ENCODE data around the gene PET100.

Gene PET100, protein sequence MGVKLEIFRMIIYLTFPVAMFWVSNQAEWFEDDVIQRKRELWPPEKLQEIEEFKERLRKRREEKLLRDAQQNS

DNA sequence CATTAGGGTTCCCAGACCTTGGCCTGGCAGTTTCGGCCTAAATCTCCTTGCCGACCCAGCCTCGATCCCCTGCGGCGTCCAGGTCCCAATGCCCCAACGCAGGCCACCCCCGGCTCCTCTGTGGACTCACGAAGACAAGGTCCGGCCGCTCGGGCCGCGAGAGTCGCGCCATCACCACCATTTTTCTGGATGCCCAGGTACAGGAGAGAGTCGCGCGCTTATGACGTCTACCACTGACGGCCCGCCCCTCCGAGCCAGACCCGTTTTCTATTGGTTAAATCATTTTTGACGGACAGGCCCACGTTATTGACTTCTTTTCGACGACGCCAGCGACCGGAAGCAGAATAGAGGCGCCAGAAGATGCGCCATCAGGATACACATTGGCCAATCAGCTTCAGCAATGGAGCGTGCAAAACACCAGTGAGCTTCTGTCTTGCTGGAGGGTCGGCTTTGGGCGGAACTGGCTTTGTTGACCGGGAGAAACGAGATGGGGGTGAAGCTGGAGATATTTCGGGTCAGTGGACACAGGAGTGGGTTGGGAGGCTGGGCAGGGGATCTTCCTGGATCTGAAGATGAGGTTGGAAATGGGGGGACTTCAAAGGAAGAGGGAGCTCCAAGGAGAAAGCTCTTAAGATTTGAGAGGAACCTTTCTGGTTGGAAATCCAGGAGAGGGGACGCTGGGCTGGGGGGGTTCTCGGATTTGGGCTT is at the start of gene PET100, which contains the start of gene XAB2:
PET100 (plus strand) TSS at position 447 of the 708 bp plus-strand sequence; CDS start at position 488, 41 bp downstream.
XAB2 (minus strand) TSS at position 199 of the 708 bp plus-strand sequence; CDS start at position 181, 18 bp downstream.
- DNase-seq (ENCODE audit: low read depth in 2 of 2): peak; percentile 82 to 86

DNA sequence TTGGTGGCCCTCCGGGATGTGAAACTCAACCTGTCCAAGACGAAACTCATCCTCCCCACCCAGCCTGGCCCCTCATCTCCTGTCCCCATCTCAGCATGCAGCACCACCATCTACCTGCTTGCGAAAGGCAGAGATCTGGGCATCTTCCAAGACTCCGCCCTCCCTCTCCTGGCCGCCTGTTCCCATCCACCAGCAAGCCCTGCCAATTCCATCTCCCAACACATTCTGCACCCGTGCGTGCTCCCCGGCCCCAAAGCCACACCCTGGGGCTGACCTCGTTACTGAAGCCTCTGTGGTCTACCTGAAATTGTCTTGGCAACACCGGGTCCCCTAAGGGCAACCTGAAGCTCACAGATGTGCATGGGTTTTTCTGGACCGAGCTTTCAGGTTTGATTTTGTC is 47.1 kb upstream of the PET100 start:
- no peak for DNase-seq (ENCODE audit: low read depth in 2 of 2)

DNA sequence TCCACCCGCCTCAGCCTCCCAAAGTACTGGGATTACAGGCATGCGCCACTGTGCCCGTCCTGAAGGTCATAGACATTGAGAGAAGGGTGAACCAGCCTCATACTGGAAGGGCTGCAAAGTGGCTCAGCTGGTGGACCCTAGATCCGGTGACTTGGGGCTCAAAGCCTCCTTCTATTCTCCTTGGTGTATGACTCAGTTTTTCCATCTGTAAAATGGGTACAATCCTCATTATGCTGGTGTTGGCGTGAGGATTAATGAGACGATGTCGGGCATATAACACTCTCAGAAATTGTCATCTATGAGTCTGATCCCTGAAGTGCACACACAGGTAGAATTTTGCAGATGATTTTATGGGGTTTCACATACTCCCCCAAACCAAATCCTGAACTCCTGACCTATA is 39.8 kb upstream of the PET100 start:
- no peak for DNase-seq (ENCODE audit: low read depth in 2 of 2)

DNA sequence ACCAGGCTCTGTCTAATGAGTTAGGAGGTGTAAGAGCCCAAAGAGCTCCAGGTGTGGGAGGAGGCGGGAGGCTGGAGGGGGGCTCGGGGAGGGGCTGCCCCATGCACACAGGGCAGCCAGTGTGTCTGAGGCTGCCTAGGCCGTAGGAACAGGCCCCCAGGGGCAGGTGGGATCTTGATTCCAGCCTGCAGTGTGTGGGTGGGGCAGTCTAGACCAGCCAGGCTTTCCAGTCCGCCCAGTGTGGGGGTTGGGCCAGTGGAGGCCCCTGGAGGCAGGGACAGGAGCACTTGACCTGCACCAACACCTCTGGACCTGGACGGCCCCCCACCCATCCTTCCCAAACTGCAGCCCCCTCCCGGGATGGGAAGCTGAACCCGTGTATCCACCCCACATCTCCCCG is 39.3 kb upstream of the PET100 start:
- no peak for DNase-seq (ENCODE audit: low read depth in 2 of 2)

DNA sequence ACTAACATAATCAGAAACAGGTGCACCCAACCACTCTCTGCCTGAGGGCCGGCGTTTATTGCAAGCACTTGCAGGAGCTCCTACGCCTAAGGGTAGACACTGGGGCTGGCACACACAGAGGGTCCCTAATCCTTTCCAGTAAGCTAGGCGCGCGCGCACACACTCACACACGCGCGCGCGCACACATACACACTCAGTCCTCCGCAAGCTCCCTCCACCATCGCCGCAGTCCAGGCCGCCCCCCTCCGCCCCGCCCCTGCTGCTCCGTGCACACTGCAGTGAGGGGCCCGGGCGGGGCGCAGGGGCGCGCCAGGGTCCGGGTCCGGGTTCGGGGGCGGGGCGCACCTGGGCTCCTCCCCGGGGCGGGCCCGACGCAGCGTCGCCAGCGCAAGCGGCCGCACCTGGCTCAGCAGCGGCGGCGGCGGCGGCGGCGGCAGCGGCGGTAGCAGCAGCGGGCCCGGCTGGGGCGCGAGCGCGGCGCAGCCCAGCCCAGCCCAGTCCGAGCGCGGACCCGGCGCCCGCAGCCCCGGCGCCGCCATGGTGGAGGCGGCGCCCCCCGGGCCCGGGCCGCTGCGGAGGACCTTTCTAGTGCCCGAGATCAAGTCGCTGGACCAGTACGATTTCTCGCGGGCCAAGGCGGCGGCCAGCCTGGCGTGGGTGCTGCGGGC is 34.0 kb upstream of the PET100 start, which contains the start of gene CAMSAP3:
CAMSAP3 (plus strand) TSS at position 398 of the 668 bp plus-strand sequence; CDS start at position 538, 140 bp downstream.
- peak in 1 of 2 donors; percentile 8 for DNase-seq (ENCODE audit: low read depth in 2 of 2)

DNA sequence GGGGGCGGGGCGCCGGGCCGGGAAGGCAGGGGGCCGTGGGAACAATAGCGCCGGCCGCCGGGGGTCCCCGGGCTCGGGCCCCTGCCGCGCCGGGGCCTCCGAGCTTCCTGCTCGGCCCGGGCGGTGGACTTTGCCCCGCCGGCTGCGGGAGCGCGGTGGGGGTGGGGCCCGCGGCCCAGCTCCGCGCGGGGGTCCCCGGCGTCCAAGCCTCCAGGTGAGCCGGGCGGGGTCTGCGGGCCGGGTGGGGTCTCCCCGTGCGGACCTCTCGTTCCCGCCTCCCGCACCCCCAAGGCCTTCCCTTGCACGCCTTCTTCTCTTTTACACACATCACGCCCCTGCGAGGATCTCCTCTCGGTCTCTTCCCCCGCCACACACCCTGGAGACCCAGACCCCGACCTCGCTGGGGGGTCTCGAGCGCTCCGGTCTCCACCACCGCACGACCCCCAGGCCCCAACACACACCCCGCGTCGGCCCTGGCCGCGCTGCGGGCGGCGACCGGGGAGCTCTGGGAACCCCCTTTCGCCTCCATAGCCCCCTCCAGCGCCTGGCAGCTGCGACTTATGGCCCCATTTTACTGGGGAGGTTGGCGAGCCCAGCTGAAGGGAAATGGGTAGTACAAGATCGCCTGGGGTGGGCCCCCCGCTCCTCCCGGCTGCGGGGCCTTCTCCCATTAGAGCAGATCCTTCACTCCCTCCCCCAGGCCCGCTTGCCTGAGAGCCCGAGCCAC is 33.2 kb upstream of the PET100 start:
- no peak for DNase-seq (ENCODE audit: low read depth in 2 of 2)

DNA sequence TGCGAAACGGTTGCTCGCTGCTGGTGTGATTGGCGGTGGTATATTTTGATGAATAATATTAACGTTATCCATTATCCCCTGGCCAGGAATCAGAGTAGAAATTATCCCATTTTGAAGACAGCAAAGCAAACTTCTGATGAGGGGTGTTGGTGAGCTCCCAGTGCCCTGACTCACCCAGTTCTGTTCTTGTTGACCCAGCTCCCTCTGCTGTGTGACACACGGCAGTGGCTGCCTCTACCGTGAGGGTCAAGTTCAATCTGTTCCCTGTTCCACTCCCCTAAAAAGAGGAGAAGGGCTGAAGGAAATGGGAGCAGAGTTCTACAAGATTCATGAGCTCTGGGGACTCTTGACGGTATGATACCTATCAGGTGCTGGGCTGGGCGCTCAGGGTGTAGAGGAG is 31.9 kb upstream of the PET100 start:
- no peak for DNase-seq (ENCODE audit: low read depth in 2 of 2)

DNA sequence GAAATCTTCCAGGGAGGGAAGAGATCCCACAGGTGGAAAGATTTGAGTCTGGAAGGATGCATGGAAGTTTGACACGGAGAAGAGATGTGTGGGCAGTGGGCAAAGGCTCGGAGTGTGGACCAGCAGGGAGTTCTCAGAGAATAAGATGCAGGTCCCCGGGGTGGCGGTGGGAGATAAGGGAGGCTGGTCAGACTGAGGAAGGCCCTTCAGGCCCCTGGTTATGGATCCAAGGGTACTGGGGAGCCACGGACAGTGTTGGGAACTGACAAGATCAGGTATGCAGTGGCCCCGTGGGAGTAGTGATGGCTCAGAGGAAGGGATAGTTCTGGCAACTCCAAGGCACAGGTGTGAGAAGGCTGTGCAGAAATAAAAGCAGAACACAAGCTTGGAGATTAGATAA is 31.4 kb upstream of the PET100 start:
- no peak for DNase-seq (ENCODE audit: low read depth in 2 of 2)

DNA sequence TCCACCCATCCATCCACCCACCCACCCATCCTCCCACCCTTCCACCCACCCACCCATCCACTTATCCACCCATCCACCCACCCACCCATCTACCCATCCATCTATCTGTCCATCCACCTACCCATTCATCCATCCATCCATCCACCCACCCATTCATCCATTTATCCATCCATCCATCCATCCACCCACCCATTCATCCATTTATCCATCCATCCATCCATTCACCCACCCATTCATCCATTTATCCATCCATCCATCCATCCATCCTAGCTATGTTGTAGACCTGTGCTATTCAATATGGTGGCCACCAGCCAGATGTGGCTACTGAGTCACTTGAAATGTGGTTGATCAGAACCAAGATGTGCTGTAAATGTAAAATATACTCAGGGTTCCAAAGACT is 28.9 kb upstream of the PET100 start:
- no peak for DNase-seq (ENCODE audit: low read depth in 2 of 2)

DNA sequence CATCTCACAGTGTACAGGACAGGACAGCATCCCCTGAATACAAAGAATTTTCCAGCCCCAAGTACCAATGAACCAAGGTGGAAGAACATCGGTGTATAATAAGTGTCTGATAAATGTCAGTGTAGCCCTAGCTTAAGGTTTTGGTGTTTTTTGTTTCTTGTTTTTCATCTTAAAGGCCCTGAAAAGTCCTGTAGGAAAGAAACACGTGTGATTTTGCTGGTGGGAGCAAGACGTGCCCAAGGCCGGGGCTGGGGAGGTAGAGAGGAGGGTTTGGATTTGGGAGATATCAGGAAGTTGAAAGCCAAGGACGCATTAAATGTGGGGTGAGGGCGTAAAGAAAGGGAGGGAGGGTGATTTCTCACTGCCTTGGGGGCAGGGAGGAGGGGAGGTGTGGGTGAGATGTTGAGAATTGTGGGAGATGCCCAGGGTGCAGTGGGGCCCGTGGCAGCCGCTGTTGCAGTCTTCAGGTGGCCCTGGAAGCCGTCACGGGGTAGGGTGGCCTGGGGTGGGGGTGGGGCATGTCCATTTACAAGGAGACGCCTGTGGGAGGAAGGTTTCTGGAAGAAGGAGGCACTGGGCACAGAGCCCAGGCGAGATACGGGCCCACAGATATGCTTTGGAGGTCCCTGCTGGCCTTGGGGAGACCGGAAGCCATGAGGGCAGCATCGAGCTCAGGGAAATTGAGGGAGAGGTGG is 27.2 kb upstream of the PET100 start:
- no peak for DNase-seq (ENCODE audit: low read depth in 2 of 2)

DNA sequence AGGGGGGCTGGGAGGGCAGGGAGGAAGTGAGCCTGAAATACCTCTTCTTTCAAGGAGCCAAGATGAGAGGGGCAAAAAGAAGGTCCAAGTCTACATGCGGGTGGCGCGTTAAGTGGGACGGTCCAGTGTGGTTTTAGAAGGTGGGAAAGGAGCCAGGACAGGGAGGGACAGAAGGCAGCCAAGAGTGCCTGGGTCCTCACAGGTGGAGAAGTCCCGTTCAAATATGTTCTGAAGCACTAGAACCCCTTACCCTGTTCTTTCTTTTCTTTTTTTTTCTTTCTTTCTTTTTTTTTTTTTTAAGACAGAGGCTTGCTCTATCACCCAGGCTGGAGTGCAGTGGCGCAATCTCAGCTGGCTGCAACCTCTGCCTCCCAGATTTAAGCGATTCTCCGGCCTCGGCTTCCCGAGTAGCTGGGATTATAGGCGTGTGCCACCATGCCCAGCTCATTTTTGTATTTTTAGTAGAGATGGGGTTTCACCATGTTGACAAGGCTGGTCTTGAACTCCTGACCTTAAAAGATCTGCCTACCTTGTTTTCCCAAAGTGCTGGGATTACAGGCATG is 26.6 kb upstream of the PET100 start:
- DNase-seq (ENCODE audit: low read depth in 2 of 2): no peak

DNA sequence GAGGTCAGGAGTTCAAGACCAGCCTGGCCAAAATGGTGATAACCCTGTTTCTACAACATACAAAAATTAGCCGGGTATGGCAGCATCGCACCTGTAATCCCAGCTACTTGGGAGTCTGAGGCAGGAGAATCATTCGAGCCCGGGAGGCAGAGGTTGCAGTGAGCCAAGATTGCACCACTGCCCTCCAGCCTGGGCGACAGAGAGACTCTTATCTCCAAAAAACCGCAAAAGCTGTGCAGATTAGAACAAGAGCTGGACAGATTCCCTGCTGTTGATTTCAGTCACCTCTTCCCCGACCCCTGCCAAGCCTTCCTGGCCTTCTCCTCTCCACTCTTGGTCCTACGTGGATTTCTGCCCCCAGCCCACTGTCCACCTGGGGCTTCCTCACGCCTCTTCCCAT is 25.7 kb upstream of the PET100 start:
- no peak for DNase-seq (ENCODE audit: low read depth in 2 of 2)

DNA sequence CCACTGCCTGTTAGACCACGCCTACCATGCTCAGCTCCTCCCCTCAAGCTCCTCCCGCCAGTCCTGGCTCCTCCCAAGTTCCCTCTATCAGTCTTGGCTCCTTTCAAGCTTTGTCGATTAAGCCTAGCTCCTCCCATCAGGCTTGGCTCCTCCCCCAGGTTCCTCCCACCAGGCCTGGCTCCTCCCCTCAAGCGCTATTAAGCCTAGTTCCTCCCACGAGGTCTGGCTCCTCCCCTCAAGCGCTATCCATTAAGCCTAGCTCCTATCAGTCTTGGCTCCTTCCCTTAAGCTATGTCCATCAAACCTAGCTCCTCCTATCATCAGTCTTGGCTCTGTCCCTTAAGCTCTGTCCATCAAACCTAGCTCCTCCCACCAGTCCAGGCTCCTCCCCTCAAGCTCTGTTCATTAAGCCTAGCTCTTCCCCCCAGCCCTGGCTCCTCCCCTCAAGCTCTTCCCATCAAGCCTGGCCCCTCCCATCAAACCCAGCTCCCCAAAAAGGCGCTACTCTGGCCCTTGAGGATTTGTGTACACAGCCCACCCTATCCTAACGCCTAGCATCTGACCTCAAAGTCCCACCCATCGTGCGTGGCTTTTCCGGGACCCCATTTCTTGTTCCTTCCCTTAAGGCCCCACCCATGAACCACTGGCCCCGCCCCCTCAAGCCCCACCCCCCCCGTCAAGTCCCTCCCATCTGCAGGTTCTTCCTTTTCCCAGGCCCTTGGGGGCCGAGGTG is 23.9 kb upstream of the PET100 start:
- no peak for DNase-seq (ENCODE audit: low read depth in 2 of 2)

DNA sequence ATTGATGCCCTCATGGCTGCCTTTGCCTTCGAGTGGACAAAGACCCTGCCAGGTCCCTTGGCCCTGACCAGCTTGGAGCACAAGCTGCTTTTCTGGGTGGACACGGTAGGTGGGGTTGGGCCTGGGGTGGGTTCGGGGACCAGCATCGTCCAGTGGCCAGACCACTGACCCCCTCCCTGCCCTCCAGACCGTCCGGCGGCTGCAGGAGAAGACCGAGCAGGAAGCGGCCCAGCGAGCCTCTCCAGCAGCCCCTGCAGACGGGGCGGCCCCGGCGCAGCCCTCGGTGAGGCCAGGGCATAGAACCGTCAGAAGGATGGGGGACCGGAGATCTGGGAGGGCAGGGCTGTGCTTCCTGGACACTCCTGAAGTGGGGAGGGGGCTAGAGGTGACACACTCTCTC is 23.3 kb upstream of the PET100 start:
- DNase-seq (ENCODE audit: low read depth in 2 of 2): no peak

DNA sequence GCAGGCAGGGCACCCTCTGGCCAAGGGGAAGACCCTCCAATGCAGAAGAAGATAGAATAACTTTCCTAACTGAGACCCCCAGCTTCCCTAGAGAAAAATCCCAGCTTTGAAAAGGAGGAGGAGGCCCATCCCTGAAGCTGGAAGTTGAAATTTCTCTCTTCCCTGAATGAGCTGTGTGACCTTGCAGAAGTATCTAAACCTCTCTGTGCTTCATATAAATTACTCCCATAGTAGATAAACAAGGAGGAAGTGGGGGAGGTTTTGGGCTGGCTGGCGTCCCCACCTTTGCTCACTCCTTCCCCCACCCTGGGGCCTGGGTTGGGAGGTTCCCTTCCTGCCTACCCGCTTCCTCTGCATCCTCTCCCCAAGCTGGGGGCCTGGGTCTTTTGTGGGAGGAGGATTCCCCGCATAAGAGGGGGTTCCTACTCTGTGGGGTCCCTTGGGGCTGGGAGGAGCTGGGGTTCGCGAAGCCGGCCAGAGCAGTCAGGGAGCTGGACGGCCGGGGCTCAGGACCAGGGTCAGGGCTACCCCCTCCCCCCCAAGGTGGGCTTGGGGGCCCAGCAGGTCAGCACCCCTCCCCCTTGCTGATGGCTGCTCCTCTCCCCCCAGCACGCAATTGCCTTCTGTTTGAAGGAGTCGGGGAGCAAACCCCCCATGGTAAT is 22.2 kb upstream of the PET100 start:
- no peak for DNase-seq (ENCODE audit: low read depth in 2 of 2)

DNA sequence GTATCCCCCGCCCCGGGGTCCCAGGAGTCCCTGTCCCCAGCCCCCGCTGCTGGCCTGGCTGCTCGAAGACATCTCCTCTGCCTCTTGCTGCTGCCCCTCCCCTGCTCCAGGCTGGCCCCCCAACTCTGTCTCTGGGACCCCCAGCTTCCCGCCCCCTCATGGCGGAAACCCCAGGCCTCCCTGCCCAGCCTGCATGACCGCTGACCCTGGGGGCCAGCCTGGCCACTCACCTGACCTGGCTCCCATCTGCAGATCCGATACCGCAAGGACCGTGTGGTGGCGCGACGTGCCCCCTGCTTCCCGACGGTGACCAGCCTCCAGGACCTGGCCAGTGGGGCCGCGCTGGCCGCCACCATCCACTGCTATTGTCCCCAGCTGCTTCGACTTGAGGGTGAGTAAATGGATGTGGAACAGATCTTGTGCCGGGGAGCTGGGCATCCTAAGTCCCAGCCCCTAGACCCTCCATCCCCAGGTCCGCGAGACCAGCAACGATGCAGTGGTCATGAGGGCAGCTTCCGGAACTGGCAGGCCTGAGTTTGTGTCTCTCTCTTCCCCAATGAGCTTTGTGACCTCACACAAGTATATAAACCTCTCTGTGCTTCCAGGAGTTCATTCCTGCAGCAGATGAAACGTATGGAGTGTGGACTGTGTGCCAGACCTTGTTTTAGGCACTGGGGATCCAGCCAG is 21.6 kb upstream of the PET100 start:
- no peak for DNase-seq (ENCODE audit: low read depth in 2 of 2)

DNA sequence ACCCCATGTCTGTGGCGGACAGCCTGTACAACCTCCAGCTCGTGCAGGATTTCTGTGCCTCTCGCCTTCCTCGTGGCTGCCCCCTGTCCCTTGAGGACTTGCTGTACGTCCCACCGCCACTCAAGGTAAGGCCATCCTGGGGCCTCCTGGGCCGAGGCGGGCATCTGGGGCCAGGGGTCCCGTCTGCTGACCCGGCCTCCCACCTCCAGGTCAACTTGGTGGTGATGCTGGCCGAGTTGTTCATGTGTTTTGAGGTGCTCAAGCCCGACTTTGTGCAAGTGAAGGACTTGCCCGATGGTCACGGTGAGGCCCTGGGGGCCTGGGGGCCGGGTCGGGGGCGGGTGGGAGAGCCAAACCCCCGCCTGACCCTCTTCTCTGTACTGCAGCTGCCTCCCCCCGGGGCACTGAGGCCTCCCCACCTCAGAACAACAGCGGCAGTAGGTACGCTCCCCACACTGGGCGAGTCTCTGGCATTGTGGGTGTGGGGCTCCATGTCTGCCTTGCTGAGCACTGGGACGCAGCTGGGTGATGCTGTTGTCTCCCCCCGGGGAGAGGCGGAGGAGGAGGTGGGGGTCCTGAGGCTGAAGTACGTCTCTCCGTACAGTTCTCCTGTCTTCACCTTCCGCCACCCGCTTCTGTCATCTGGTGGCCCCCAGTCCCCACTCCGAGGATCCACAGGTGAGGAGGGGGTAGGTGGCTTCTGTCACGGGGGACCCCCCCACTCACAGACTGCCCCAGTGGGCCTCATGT is 18.9 kb upstream of the PET100 start:
- DNase-seq (ENCODE audit: low read depth in 2 of 2): no peak

DNA sequence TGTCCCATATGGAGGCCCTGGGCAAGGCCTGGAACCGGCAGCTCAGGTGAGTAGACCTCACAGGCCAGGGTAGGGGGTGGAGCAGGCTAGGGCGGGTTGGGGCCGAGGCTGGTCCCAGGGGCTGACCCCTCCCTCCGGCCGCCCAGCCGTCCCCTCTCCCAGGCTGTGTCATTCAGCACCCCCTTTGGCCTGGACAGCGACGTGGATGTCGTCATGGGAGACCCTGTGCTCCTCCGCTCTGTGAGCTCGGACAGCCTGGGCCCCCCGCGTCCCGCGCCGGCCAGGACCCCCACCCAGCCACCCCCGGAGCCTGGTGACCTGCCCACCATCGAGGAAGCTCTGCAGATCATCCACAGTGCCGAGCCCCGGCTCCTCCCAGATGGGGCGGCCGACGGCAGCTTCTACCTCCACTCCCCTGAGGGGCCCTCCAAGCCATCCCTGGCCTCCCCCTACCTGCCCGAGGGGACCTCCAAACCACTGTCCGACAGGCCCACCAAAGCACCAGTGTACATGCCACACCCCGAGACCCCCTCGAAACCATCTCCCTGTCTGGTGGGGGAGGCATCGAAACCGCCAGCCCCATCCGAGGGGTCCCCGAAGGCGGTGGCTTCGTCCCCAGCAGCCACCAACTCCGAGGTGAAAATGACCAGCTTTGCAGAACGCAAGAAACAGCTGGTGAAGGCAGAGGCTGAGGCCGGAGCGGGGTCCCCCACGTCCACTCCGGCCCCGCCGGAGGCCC is 17.9 kb upstream of the PET100 start:
- DNase-seq (ENCODE audit: low read depth in 2 of 2): no peak

Measured in stimulated activated CD8-positive, alpha-beta memory T cell treated with anti-CD3 and anti-CD28 coated beads, Interleukin-2, amount 100 ng/mL, for 1 hour (primary cell).